Measurements from ENCODE around the gene INS.

DNA sequence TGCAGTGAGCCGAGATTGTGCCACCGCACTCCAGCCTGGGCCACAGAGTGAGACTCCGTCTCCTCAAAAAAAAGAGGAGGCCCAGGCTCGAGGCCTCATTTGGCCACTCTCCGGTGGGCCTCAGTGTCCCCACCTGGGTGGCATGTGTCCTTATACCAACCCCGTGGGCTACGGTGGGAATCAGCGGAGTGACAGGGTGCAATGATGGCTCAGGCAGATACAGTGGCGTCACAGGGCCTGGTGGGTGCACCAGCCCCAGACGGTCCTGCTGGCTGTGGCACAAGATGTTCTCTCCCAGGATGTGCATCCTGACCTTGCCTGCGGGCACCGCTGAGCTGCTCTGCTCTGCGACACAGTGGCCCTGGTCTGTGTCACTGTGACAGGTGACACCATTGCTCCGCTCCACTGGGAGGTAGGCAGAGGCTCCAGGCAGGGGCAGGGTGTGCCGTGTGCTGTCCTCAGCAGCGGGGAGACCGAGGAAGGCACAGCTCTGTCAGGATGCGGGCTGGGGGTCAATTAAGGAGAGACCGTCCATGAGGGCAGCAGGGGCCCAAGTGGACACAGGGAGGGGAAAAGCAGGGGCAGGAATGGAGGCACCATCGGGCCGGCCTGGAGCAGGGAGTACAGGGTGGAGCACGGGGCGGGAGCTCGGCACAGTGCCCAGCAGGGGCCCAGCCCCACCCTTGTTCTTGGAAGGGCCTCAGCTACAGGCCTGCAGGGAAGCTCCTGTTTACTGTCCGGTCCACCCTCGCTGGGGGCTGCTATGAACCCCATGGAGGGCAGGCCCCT is 32.3 kb upstream of the INS start:
- TF ChIP-seq, protein P1, sequence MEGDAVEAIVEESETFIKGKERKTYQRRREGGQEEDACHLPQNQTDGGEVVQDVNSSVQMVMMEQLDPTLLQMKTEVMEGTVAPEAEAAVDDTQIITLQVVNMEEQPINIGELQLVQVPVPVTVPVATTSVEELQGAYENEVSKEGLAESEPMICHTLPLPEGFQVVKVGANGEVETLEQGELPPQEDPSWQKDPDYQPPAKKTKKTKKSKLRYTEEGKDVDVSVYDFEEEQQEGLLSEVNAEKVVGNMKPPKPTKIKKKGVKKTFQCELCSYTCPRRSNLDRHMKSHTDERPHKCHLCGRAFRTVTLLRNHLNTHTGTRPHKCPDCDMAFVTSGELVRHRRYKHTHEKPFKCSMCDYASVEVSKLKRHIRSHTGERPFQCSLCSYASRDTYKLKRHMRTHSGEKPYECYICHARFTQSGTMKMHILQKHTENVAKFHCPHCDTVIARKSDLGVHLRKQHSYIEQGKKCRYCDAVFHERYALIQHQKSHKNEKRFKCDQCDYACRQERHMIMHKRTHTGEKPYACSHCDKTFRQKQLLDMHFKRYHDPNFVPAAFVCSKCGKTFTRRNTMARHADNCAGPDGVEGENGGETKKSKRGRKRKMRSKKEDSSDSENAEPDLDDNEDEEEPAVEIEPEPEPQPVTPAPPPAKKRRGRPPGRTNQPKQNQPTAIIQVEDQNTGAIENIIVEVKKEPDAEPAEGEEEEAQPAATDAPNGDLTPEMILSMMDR (IDR thresholded peaks at IDR 0.05), result no peak
- no peak for TF ChIP-seq POLR2A (IDR thresholded peaks at IDR 0.05)

Measured in thyroid gland (tissue), 4 donors.